Measurements from ENCODE around the gene CD3G.

DNA sequence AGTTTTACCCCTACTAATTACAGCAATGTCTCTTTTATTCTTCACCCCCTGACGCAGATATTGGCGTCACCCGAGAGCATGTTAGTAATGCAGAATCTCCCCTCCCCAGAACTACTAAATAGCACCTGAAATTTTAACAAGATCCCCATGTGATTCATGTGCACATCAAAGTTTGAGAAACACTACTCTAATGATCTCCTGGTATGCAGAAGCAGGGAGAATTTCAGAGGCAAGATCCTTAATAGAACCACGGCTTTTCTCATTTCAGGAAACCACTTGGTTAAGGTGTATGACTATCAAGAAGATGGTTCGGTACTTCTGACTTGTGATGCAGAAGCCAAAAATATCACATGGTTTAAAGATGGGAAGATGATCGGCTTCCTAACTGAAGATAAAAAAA, 5.3 kb downstream of the CD3G start:
- TF ChIP-seq CTCF (IDR thresholded peaks at IDR 0.05), result no peak
- no peak for TF ChIP-seq POLR2A (IDR thresholded peaks at IDR 0.05)

Measured in adrenal gland (tissue), 5 donors.